ENCODE results near the gene HEYL. TPM values are rescaled to one million over a fixed set of nuclear protein-coding genes. Genes with fewer than 3 reads are reported as not detected.

Gene HEYL
- total and polyA plus RNA-seq, 9 of the 15 experiments (the other 6 are each of a cell fraction or from before 2014, with no cell fraction given), result 0.13 to 0.89 (median 0.25) TPM

- Histone ChIP-seq H3K27ac (ENCODE audit: extremely low read depth, low read depth, low read length) (no peak overlapping the region), H2AFZ (ENCODE audit: low read depth, low read length) (no peak overlapping the region), H3K9ac (ENCODE audit: insufficient read depth in 1 of 2, low read depth in 2 of 2, low read length in 2 of 2) (no peak overlapping the region), H3K9me3 (replicated peaks; ENCODE audit: control insufficient read depth, insufficient read depth, low read depth, low read length) (no peaks in the 10 kb centered on the region), H4K20me1 (replicated peaks; ENCODE audit: control insufficient read depth, insufficient read depth, low read length) (no peaks in the 10 kb centered on the region), H3K9me1 (ENCODE audit: control insufficient read depth, insufficient read depth, low read length) (no peaks in the 10 kb centered on the region), H3K79me2 (ENCODE audit: control insufficient read depth, insufficient read depth, low read length) (no peaks in the 10 kb centered on the region), H3K27me3 (ENCODE audit: control insufficient read depth in 2 of 2, insufficient read depth in 2 of 2, low read length in 2 of 2) (peaks cover 9 to 29% of the 10 kb centered on the region in 2 experiments; a peak in 4 of 5 replicates), H3K4me2 (ENCODE audit: insufficient read depth, low read length) (no peak overlapping the region), H3K4me3 (no peak overlapping the region), H3K4me1 (replicated peaks in 1 of 2; ENCODE audit: control insufficient read depth in 2 of 2, insufficient read depth in 2 of 2, low read length in 2 of 2) (peaks cover 3% of the 10 kb centered on the region in 2 experiments; a peak in 1 of 5 replicates), H3K36me3 (ENCODE audit: control insufficient read depth, insufficient read depth, low read length) (no peaks in the 10 kb centered on the region)
- in situ Hi-C loops (cut with MboI) (no loop called here), intact Hi-C loops (cut with micrococcal nuclease) (no loop called here)
- ATAC-seq (no peak), FAIRE-seq (no peak), DNase-seq (ENCODE audit: extremely low read depth in 1 of 4, low spot score in 3 of 4) (no peak)
- POLR2A ChIA-PET, result no interaction called here
- WGBS (ENCODE audit: insufficient coverage, low coverage, missing lambda C conversion rate), result 28% methylated on average over 2 of the region's 2 CpGs
- TF ChIP-seq JUN (IDR thresholded peaks at IDR 0.05; ENCODE audit: borderline replicate concordance, low read depth, low read length) (no peak), JUN (CRISPR knock-in tag; IDR thresholded peaks at IDR 0.05; ENCODE audit: borderline replicate concordance) (no peak), ZFPM2 (CRISPR knock-in tag; IDR thresholded peaks at IDR 0.05) (no peak), DDX20 (tag; IDR thresholded peaks at IDR 0.05; ENCODE audit: low read depth) (no peak), MAZ (CRISPR knock-in tag; conservative IDR thresholded peaks at IDR 0.05 in 1 of 2, IDR thresholded peaks at IDR 0.05 in 1 of 2) (no peak), JUNB (CRISPR knock-in tag; conservative IDR thresholded peaks at IDR 0.05) (no peak), SOX6 (IDR thresholded peaks at IDR 0.05) (no peak), NFIC (IDR thresholded peaks at IDR 0.05) (no peak), ZNF785 (CRISPR knock-in tag; IDR thresholded peaks at IDR 0.05) (no peak), NFATC3 (IDR thresholded peaks at IDR 0.05) (no peak), ZSCAN29 (IDR thresholded peaks at IDR 0.05) (no peak), HNRNPK (IDR thresholded peaks at IDR 0.05; ENCODE audit: low read depth, low read length, poor library complexity, severe bottlenecking) (no peak), SMAD4 (CRISPR knock-in tag; conservative IDR thresholded peaks at IDR 0.05) (no peak)
- BruUV-seq (replicated peaks), result no TSS peak
- CTCF ChIA-PET (ENCODE audit: low intra/inter-chr PET ratio), result interaction anchor here (0.9 to 4.1 kb wide), 3 partner anchors 8 to 67 kb away, joined by 4 to 37 read pairs (median 9); no protein-coding TSS in a partner anchor
Observed at GRCh38 chr1:39652554-39652953, 13.1 kb upstream of the HEYL start.

Measured in K562 (cell line).